Testis (tissue), 3 donors: ENCODE data around the gene ZHX3. TPM values are rescaled to one million over a fixed set of nuclear protein-coding genes. Genes with fewer than 3 reads are reported as not detected.

ENCODE experiments used
- DNase-seq: peaks from one replicate; pipeline ENCODE4 v3.0.0-alpha.2; 2019
- H3K27ac ChIP-seq, 2 donors: fragments of 200-600 bp; sonication (generic); one replicate each; pipeline ENCODE4 v1.5.1; 2019
- H3K27me3 ChIP-seq: fragments of 200-600 bp; sonication (generic); one replicate; pipeline ENCODE4 v1.5.1; 2019
- H3K36me3 ChIP-seq: fragments of 200-600 bp; sonication (generic); one replicate; pipeline ENCODE4 v1.5.1; 2017; ENCODE audit warnings: low read depth; ENCODE audit errors: missing control alignments
- H3K4me1 ChIP-seq: fragments of 200-600 bp; sonication (generic); one replicate; pipeline ENCODE4 v1.5.1; 2019
- H3K4me3 ChIP-seq, 2 donors: fragments of 200-600 bp; sonication (generic); one replicate each; pipeline ENCODE4 v1.5.1; 2017 to 2019
- H3K9me3 ChIP-seq: fragments of 200-600 bp; sonication (generic); one replicate; pipeline ENCODE4 v1.5.1; 2017
- CTCF ChIP-seq, 3 experiments: fragments of 450-650 bp in 2 of 3; fragments of 200-600 bp in 1 of 3; sonication (generic) in 1 of 3; IDR thresholded peaks; one replicate each; pipeline ENCODE4 v1.5.1; 2016 to 2019; ENCODE audit warnings: antibody characterized with exemption in 3 of 3, mild to moderate bottlenecking in 2 of 3, moderate library complexity in 1 of 3
- POLR2A ChIP-seq: fragments of 450-650 bp; IDR thresholded peaks from one replicate; pipeline ENCODE4 v1.6.1; 2017; ENCODE audit warnings: antibody characterized with exemption, mild to moderate bottlenecking, moderate library complexity
- WGBS, 2 donors: methylation state at CpG; one replicate each; pipeline ENCODE4 v1.1.5; 2018; 5-methylcytosine and 5-hydroxymethylcytosine counted together
- intact Hi-C: fragments of 100-400 bp; cut with DNase I; formaldehyde crosslinking; loops from one replicate; pipeline ENCODE4 v1.15.1; 2023; ENCODE audit warnings: low total_unique reads
- polyA plus RNA-seq: library from polyadenylated mRNA; stranded (reverse); fragments of 350-450 nt; fragmentation: Illumina TruSeq; extraction: RNeasy Lipid Tissue Mini Kit (QIAGEN cat#74804); gene quantifications from one replicate; pipeline ENCODE4 v1.2.3, GENCODE V29; 2014; ENCODE audit warnings: low read depth, low replicate concordance; ENCODE audit not compliant: insufficient read depth
- total RNA-seq, 2 donors: library from RNA; depleted of rRNA; stranded (reverse); fragments of >200 nt; gene quantifications; one replicate each; pipeline ENCODE4 v1.2.3, GENCODE V29; 2016

ZHX3 gene
- total and polyA plus RNA-seq, 3 donors from 2014 or later, result 35.1 to 103 (median 55.7) TPM

- H3K27ac ChIP-seq, result no peak overlapping the region
- H3K4me3 ChIP-seq, result no peak overlapping the region
- intact Hi-C loops, result no loop called here
- no peaks in the 10 kb centered on the region for H3K36me3 ChIP-seq
- H3K27me3 ChIP-seq, result no peaks in the 10 kb centered on the region
- no peak for TF ChIP-seq POLR2A
- no peak for TF ChIP-seq CTCF (IDR thresholded peaks at IDR 0.05)
- no peaks in the 10 kb centered on the region for H3K4me1 ChIP-seq
- WGBS, 2 donors, result 95 to 98% methylated on average over 4 to 10 of the region's 10 CpGs
- no peak for DNase-seq
- no peaks in the 10 kb centered on the region for H3K9me3 ChIP-seq
Observed at GRCh38 chr20:41202426-41202825, 115.1 kb downstream of the ZHX3 start.

- Histone ChIP-seq H3K4me3 (no peak overlapping the region), H3K9me3 (no peaks in the 10 kb centered on the region), H3K27me3 (no peaks in the 10 kb centered on the region), H3K4me1 (no peaks in the 10 kb centered on the region), H3K27ac (no peak overlapping the region), H3K36me3 (no peaks in the 10 kb centered on the region)
- intact Hi-C loops, result no loop called here
- no peak for DNase-seq
- TF ChIP-seq CTCF (IDR thresholded peaks at IDR 0.05), result no peak
- no peak for TF ChIP-seq POLR2A
- WGBS, 2 donors, result 85 to 93% methylated on average over 8 of the region's 8 CpGs
Observed at GRCh38 chr20:41201760-41202159, 115.8 kb downstream of the ZHX3 start.

GRCh38 chr20:41200446-41201202 is 116.9 kb downstream of the ZHX3 start:
- Histone ChIP-seq H3K27ac (peak overlapping the region; percentile 15 to 24), H3K4me1 (no peaks in the 10 kb centered on the region), H3K4me3 (no peak overlapping the region), H3K36me3 (no peaks in the 10 kb centered on the region), H3K27me3 (no peaks in the 10 kb centered on the region), H3K9me3 (no peaks in the 10 kb centered on the region)
- no peak for TF ChIP-seq CTCF (IDR thresholded peaks at IDR 0.05)
- TF ChIP-seq POLR2A, result no peak
- 79 to 85% methylated on average over 3 of the region's 3 CpGs for WGBS, 2 donors
- DNase-seq, result no peak
- intact Hi-C loops, result no loop called here

GRCh38 chr20:41198443-41198842 is 119.1 kb downstream of the ZHX3 start:
- H3K27me3 ChIP-seq, result no peaks in the 10 kb centered on the region
- no peaks in the 10 kb centered on the region for H3K36me3 ChIP-seq
- no peaks in the 10 kb centered on the region for H3K9me3 ChIP-seq
- DNase-seq, result no peak
- no peak overlapping the region for H3K27ac ChIP-seq
- no peak overlapping the region for H3K4me3 ChIP-seq
- H3K4me1 ChIP-seq, result no peaks in the 10 kb centered on the region
- intact Hi-C loops, result no loop called here
- whole genome bisulfite sequencing, 2 donors, result 96 to 97% methylated on average over 4 of the region's 4 CpGs
- TF ChIP-seq POLR2A (no peak), CTCF (IDR thresholded peaks at IDR 0.05) (no peak)

- 96 to 100% methylated on average over 1 of the region's 1 CpG for WGBS, 2 donors
- H3K27me3 ChIP-seq, result no peaks in the 10 kb centered on the region
- no peaks in the 10 kb centered on the region for H3K36me3 ChIP-seq
- TF ChIP-seq CTCF (IDR thresholded peaks at IDR 0.05) (no peak), POLR2A (no peak)
- no peak overlapping the region for H3K4me3 ChIP-seq
- H3K9me3 ChIP-seq, result no peaks in the 10 kb centered on the region
- H3K27ac ChIP-seq, result no peak overlapping the region
- DNase-seq, result no peak
- no peaks in the 10 kb centered on the region for H3K4me1 ChIP-seq
- intact Hi-C loops, result no loop called here
Observed at GRCh38 chr20:41196653-41197225, 120.8 kb downstream of the ZHX3 start.
